GM12892 (cell line): ENCODE data around the gene ARHGEF11.

ENCODE experiments used
- POLR2A ChIP-seq: IDR thresholded peaks from 2 replicates; pipeline ENCODE4 v1.6.1; 2011; ENCODE audit warnings: low read depth, low read length, control low read depth
- POLR2AphosphoS5 ChIP-seq: IDR thresholded peaks from 2 replicates; pipeline ENCODE4 v1.6.1; 2011; ENCODE audit warnings: low read depth, low read length, control low read depth
- TAF1 ChIP-seq: IDR thresholded peaks from 2 replicates; pipeline ENCODE4 v1.6.1; 2011; ENCODE audit warnings: low read depth, mild to moderate bottlenecking, control low read depth, low read length, borderline replicate concordance

- TF ChIP-seq POLR2A = no peak
- TF ChIP-seq POLR2AphosphoS5 = no peak
- TF ChIP-seq TAF1 = no peak
Observed at GRCh38 chr1:156892190-156893047, 153.1 kb downstream of the ARHGEF11 start.
